Stimulated activated memory B cell treated with anti-CD40 and anti-IgM and Interleukin-4, amounts not matched to agents 10 μg/mL and 1 μg/mL and 100 μg/mL, for 72 hours (primary cell): ENCODE results near the gene CYP1B1.
"Not testable (repeated sequence)": the region's sequence is repeated elsewhere in the genome, so short reads cannot be mapped to it uniquely, and the experiment has no call there.

Source experiments
- ATAC-seq: fragments of 150-1000 bp; cut with Tn5 transposase; 2 replicates; pipeline ENCODE4 v1.10.0; 2021
- H3K27ac Mint-ChIP-seq: one replicate; pipeline ENCODE4 v1.8.0; 2022; ENCODE audit warnings: mild to moderate bottlenecking, mixed read lengths
- H3K27me3 Mint-ChIP-seq: one replicate; pipeline ENCODE4 v1.8.0; 2022; ENCODE audit warnings: mixed read lengths
- H3K36me3 Mint-ChIP-seq: one replicate; pipeline ENCODE4 v1.8.0; 2022; ENCODE audit warnings: mixed read lengths
- H3K4me1 Mint-ChIP-seq: one replicate; pipeline ENCODE4 v1.8.0; 2022; ENCODE audit warnings: mixed read lengths
- H3K4me3 Mint-ChIP-seq: one replicate; pipeline ENCODE4 v1.8.0; 2022; ENCODE audit warnings: mild to moderate bottlenecking, moderate library complexity, mixed read lengths
- H3K9me3 Mint-ChIP-seq: one replicate; pipeline ENCODE4 v1.8.0; 2022; ENCODE audit warnings: mixed read lengths

Gene CYP1B1

GRCh38 chr2:38037757-38038621 lies 38.0 kb downstream of the CYP1B1 start:
- H3K4me1 Mint-ChIP-seq, result peaks cover 20% of the 10 kb centered on the region
- H3K9me3 Mint-ChIP-seq, result peaks cover 5% of the 10 kb centered on the region
- H3K27ac Mint-ChIP-seq, result peak overlapping the region; percentile 83
- H3K36me3 Mint-ChIP-seq, result no peaks in the 10 kb centered on the region
- peak overlapping the region; percentile 80 for H3K4me3 Mint-ChIP-seq
- peak; percentile 87 for ATAC-seq
- H3K27me3 Mint-ChIP-seq, result peaks cover 54% of the 10 kb centered on the region

- peaks cover 47% of the 10 kb centered on the region for H3K27me3 Mint-ChIP-seq
- H3K9me3 Mint-ChIP-seq, result peaks cover 3% of the 10 kb centered on the region
- H3K36me3 Mint-ChIP-seq, result no peaks in the 10 kb centered on the region
- no peak overlapping the region for H3K4me3 Mint-ChIP-seq
- ATAC-seq, result no peak
- H3K27ac Mint-ChIP-seq, result peak overlapping the region; percentile 83
- peaks cover 20% of the 10 kb centered on the region for H3K4me1 Mint-ChIP-seq
Observed at GRCh38 chr2:38037325-38037724, 38.6 kb downstream of the CYP1B1 start.

- H3K27ac Mint-ChIP-seq, result no peak overlapping the region
- H3K4me3 Mint-ChIP-seq, result no peak overlapping the region
- H3K36me3 Mint-ChIP-seq, result no peaks in the 10 kb centered on the region
- peaks cover 20% of the 10 kb centered on the region for H3K4me1 Mint-ChIP-seq
- H3K9me3 Mint-ChIP-seq, result no peaks in the 10 kb centered on the region
- peaks cover 38% of the 10 kb centered on the region for H3K27me3 Mint-ChIP-seq
- no peak for ATAC-seq
Observed at GRCh38 chr2:38035968-38036367, 40.0 kb downstream of the CYP1B1 start.

- peaks cover 34% of the 10 kb centered on the region for H3K27me3 Mint-ChIP-seq
- H3K9me3 Mint-ChIP-seq, result no peaks in the 10 kb centered on the region
- H3K4me3 Mint-ChIP-seq, result no peak overlapping the region
- H3K36me3 Mint-ChIP-seq, result peaks cover 8% of the 10 kb centered on the region
- no peak overlapping the region for H3K27ac Mint-ChIP-seq
- no peak for ATAC-seq
- H3K4me1 Mint-ChIP-seq, result peaks cover 10% of the 10 kb centered on the region
Observed at GRCh38 chr2:38033646-38034045, 42.3 kb downstream of the CYP1B1 start.

- Mint-ChIP-seq H3K4me3 (no peak overlapping the region), H3K36me3 (peaks cover 8% of the 10 kb centered on the region), H3K27me3 (peaks cover 30% of the 10 kb centered on the region), H3K27ac (no peak overlapping the region), H3K9me3 (no peaks in the 10 kb centered on the region), H3K4me1 (peaks cover 3% of the 10 kb centered on the region)
- no peak for ATAC-seq
Observed at GRCh38 chr2:38032946-38033345, 43.0 kb downstream of the CYP1B1 start.

GRCh38 chr2:38030635-38031355 lies 45.2 kb downstream of the CYP1B1 start:
- Mint-ChIP-seq H3K27ac (no peak overlapping the region), H3K36me3 (peaks cover 8% of the 10 kb centered on the region), H3K27me3 (peaks cover 15% of the 10 kb centered on the region), H3K9me3 (no peaks in the 10 kb centered on the region), H3K4me3 (no peak overlapping the region), H3K4me1 (no peaks in the 10 kb centered on the region)
- no peak for ATAC-seq

- Mint-ChIP-seq H3K4me1 (no peaks in the 10 kb centered on the region), H3K36me3 (peaks cover 8% of the 10 kb centered on the region), H3K9me3 (no peaks in the 10 kb centered on the region), H3K4me3 (no peak overlapping the region), H3K27me3 (peaks cover 15% of the 10 kb centered on the region), H3K27ac (no peak overlapping the region)
- ATAC-seq, result no peak
Observed at GRCh38 chr2:38029512-38029911, 46.4 kb downstream of the CYP1B1 start.

GRCh38 chr2:38028829-38029228 lies 47.1 kb downstream of the CYP1B1 start:
- Mint-ChIP-seq H3K4me1 (no peaks in the 10 kb centered on the region), H3K9me3 (no peaks in the 10 kb centered on the region), H3K27ac (no peak overlapping the region), H3K36me3 (peaks cover 8% of the 10 kb centered on the region), H3K4me3 (no peak overlapping the region), H3K27me3 (peaks cover 15% of the 10 kb centered on the region)
- ATAC-seq, result no peak

GRCh38 chr2:38026846-38027245 lies 49.1 kb downstream of the CYP1B1 start:
- Mint-ChIP-seq H3K4me1 (no peaks in the 10 kb centered on the region), H3K27ac (no peak overlapping the region), H3K4me3 (no peak overlapping the region), H3K27me3 (peaks cover 15% of the 10 kb centered on the region), H3K9me3 (no peaks in the 10 kb centered on the region), H3K36me3 (peaks cover 8% of the 10 kb centered on the region)
- ATAC-seq, result no peak

GRCh38 chr2:38021589-38021988 lies 54.4 kb downstream of the CYP1B1 start:
- no peak overlapping the region for H3K4me3 Mint-ChIP-seq
- no peaks in the 10 kb centered on the region for H3K27me3 Mint-ChIP-seq
- ATAC-seq, result no peak
- H3K27ac Mint-ChIP-seq, result no peak overlapping the region
- peaks cover 8% of the 10 kb centered on the region for H3K36me3 Mint-ChIP-seq
- H3K9me3 Mint-ChIP-seq, result no peaks in the 10 kb centered on the region
- H3K4me1 Mint-ChIP-seq, result no peaks in the 10 kb centered on the region

GRCh38 chr2:38020359-38021069 lies 55.4 kb downstream of the CYP1B1 start:
- ATAC-seq, H3K4me3 Mint-ChIP-seq, H3K9me3 Mint-ChIP-seq, H3K4me1 Mint-ChIP-seq, H3K27ac Mint-ChIP-seq, H3K27me3 Mint-ChIP-seq: not testable (repeated sequence)
- peaks cover 11% of the 10 kb centered on the region for H3K36me3 Mint-ChIP-seq

- Mint-ChIP-seq H3K4me3 (no peak overlapping the region), H3K4me1 (no peaks in the 10 kb centered on the region), H3K27me3 (no peaks in the 10 kb centered on the region), H3K36me3 (peaks cover 11% of the 10 kb centered on the region), H3K9me3 (no peaks in the 10 kb centered on the region), H3K27ac (no peak overlapping the region)
- no peak for ATAC-seq
Observed at GRCh38 chr2:38017836-38018235, 58.1 kb downstream of the CYP1B1 start.
